B cell (primary cell): Measurements from ENCODE around the gene CFTR.

Experiments used
- CTCF ChIP-seq: fragments of 200-600 bp; IDR thresholded peaks from one replicate; pipeline ENCODE4 v1.8.0; 2022; ENCODE audit warnings: antibody characterized with exemption, mild to moderate bottlenecking
- EZH2 ChIP-seq: IDR thresholded peaks from 2 replicates; pipeline ENCODE4 v1.6.1; 2012; ENCODE audit warnings: borderline replicate concordance, low read depth, mild to moderate bottlenecking, moderate library complexity, low read length; ENCODE audit not compliant: insufficient read depth, poor library complexity, severe bottlenecking

GRCh38 chr7:117669818-117670217 is 190.0 kb downstream of the CFTR start:
- TF ChIP-seq CTCF (no peak), EZH2 (no peak)
